Left lung (tissue), 10 donors: ENCODE results near the gene SV2C. TPM values are rescaled to one million over a fixed set of nuclear protein-coding genes. Genes with fewer than 3 reads are reported as not detected.

Experiments
- ATAC-seq: fragments of 200-7000 bp; cut with Tn5 transposase; one replicate; pipeline ENCODE4 v1.9.1; 2020; ENCODE audit warnings: moderate library complexity
- DNase-seq, 4 donors: peaks; one replicate each; pipeline ENCODE4 v3.0.0-alpha.2; 2013 to 2020
- H3K27ac ChIP-seq, 2 donors: fragments of 200-600 bp; sonication (generic) in 1 of 2; one replicate each; pipeline versions ENCODE4 v1.5.0 to v1.8.0; 2020 to 2021
- H3K27me3 ChIP-seq, 2 donors: fragments of 200-600 bp; sonication (generic) in 1 of 2; one replicate each; pipeline versions ENCODE4 v1.5.0 to v1.8.0; 2020 to 2021
- H3K36me3 ChIP-seq, 2 donors: fragments of 200-600 bp; sonication (generic) in 1 of 2; one replicate each; pipeline versions ENCODE4 v1.5.0 to v1.8.0; 2020 to 2021
- H3K4me1 ChIP-seq, 2 donors: fragments of 200-600 bp; one replicate each; pipeline ENCODE4 v1.8.0; 2021
- H3K4me3 ChIP-seq, 2 donors: fragments of 200-600 bp; sonication (generic) in 1 of 2; one replicate each; pipeline versions ENCODE4 v1.5.0 to v1.8.0; 2020 to 2021; ENCODE audit warnings: mild to moderate bottlenecking in 1 of 2
- H3K9me3 ChIP-seq, 2 donors: fragments of 200-600 bp; sonication (generic) in 1 of 2; one replicate each; pipeline versions ENCODE4 v1.5.0 to v1.8.0; 2020 to 2021
- intact Hi-C, 2 donors: fragments of 100-400 bp; cut with DNase I; formaldehyde crosslinking; loops; one replicate each; pipeline versions ENCODE4 v1.11.2 to v1.14.2; 2022
- polyA plus RNA-seq, 6 donors: library from polyadenylated mRNA; unstranded; fragments of 120-200 nt; gene quantifications; one replicate each; pipeline ENCODE4 v1.2.1, GENCODE V29; 2013; ENCODE audit not compliant: insufficient read length in 6 of 6
- total RNA-seq, 2 donors: library from RNA; stranded (reverse); fragmentation: NEBNext Ultra II Directional; extraction: Animal tissue kit (Norgen Biotek cat#: 25700); gene quantifications; one replicate each; pipeline ENCODE4 v1.2.1, GENCODE V29; 2021
- TF ChIP-seq, protein P1 (sequence below), 2 donors: fragments of 200-600 bp; sonication (generic) in 1 of 2; IDR thresholded peaks; one replicate each; pipeline versions ENCODE4 v1.5.0 to v1.8.0; 2021; ENCODE audit warnings: antibody characterized with exemption in 2 of 2
- donor health status: DM: no; HTN: yes; CAD: no.
- donor health status: DM: no; HTN: no; CAD: no.

Gene SV2C
- total and polyA plus RNA-seq, 8 donors, result 0.26 to 0.52 (median 0.37) TPM

GRCh38 chr5:76269259-76269931, 186.2 kb downstream of the SV2C start:
- TF ChIP-seq, protein P1, sequence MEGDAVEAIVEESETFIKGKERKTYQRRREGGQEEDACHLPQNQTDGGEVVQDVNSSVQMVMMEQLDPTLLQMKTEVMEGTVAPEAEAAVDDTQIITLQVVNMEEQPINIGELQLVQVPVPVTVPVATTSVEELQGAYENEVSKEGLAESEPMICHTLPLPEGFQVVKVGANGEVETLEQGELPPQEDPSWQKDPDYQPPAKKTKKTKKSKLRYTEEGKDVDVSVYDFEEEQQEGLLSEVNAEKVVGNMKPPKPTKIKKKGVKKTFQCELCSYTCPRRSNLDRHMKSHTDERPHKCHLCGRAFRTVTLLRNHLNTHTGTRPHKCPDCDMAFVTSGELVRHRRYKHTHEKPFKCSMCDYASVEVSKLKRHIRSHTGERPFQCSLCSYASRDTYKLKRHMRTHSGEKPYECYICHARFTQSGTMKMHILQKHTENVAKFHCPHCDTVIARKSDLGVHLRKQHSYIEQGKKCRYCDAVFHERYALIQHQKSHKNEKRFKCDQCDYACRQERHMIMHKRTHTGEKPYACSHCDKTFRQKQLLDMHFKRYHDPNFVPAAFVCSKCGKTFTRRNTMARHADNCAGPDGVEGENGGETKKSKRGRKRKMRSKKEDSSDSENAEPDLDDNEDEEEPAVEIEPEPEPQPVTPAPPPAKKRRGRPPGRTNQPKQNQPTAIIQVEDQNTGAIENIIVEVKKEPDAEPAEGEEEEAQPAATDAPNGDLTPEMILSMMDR (IDR thresholded peaks at IDR 0.05), result no peak
- H3K27ac ChIP-seq, result no peak overlapping the region
- H3K9me3 ChIP-seq, result no peaks in the 10 kb centered on the region
- ATAC-seq, result no peak
- H3K27me3 ChIP-seq, result no peaks in the 10 kb centered on the region
- DNase-seq, result no peak
- intact Hi-C loops, result no loop called here
- H3K36me3 ChIP-seq, result no peaks in the 10 kb centered on the region
- H3K4me3 ChIP-seq, result no peak overlapping the region
- peaks cover 3 to 8% of the 10 kb centered on the region in 2 donors for H3K4me1 ChIP-seq

DNA sequence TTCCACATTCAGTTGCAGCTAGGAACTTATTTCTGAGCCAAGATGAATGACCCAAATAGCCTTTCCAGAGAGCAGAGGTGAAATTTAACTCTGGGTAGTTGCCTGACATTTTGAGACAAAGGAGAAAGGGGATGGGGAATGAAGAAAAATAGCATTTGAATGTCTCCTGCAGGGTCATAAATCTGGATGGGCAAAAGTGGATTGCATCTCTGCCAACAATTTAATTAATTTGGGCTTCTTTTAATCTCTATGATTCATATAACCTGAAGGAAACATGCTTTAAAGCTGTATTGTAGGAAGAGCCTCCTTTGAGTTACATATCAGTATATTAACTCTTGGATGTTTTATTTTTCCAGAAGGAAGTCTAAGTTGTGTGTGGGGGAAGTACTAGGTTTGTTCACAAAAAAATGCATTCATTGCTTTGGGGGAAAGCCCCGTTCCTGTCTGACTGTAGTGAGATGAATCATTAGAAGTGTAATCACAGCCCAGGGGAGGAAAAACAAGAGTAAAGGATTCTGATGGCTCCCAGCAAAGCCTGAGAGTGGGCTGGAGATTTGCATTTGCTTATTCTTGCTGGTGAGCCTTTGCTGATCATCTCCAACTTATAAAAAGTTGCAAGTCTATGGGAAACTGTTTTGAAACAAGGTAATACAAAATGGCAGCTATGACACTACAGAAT, 186.9 kb downstream of the SV2C start:
- no peak overlapping the region for H3K27ac ChIP-seq
- H3K27me3 ChIP-seq, result no peaks in the 10 kb centered on the region
- intact Hi-C loops, result no loop called here
- DNase-seq (no peak), ATAC-seq (peak; percentile 46)
- H3K4me3 ChIP-seq, result no peak overlapping the region
- H3K36me3 ChIP-seq, result no peaks in the 10 kb centered on the region
- H3K4me1 ChIP-seq, result peaks cover 3 to 8% of the 10 kb centered on the region in 2 donors
- no peaks in the 10 kb centered on the region for H3K9me3 ChIP-seq
- TF ChIP-seq, protein P1 (IDR thresholded peaks at IDR 0.05), result no peak

- no peak for DNase-seq
- Histone ChIP-seq H3K4me1 (peaks cover 3 to 8% of the 10 kb centered on the region in 2 donors), H3K27me3 (no peaks in the 10 kb centered on the region), H3K9me3 (no peaks in the 10 kb centered on the region), H3K4me3 (no peak overlapping the region), H3K36me3 (no peaks in the 10 kb centered on the region), H3K27ac (no peak overlapping the region)
- TF ChIP-seq, protein P1 (IDR thresholded peaks at IDR 0.05), result no peak
- no peak for ATAC-seq
- intact Hi-C loops, result no loop called here
Observed at GRCh38 chr5:76271836-76272235, 188.7 kb downstream of the SV2C start.

GRCh38 chr5:76273206-76273885, 190.2 kb downstream of the SV2C start:
- H3K36me3 ChIP-seq, result no peaks in the 10 kb centered on the region
- no peaks in the 10 kb centered on the region for H3K9me3 ChIP-seq
- H3K27ac ChIP-seq, result no peak overlapping the region
- TF ChIP-seq, protein P1 (IDR thresholded peaks at IDR 0.05), result no peak
- H3K4me1 ChIP-seq, result peaks cover 3 to 8% of the 10 kb centered on the region in 2 donors
- H3K4me3 ChIP-seq, result no peak overlapping the region
- DNase-seq, result peak in 2 of 4 donors; percentile 65 to 68
- no peaks in the 10 kb centered on the region for H3K27me3 ChIP-seq
- intact Hi-C loops, result no loop called here
- peak; percentile 55 for ATAC-seq

DNA sequence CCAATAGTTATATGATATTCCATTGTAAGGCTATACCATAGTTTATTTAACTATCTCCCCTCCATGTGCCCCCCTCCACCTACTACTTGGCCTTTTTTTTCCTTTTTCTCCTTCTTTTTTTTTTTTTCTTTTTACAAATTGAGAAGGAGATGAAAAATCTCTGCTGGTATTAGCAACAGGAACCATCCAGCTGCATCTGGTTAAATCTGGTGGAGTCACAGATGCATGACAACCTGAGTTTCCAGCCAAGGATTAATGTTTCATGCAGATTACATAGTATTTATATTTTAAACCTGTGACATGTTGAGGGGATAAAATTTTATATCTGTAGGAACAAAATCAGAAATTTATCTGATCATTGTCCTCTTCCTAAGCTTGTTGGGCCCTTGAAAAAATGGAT, 191.4 kb downstream of the SV2C start:
- H3K4me3 ChIP-seq, result no peak overlapping the region
- ATAC-seq (no peak), DNase-seq (no peak)
- no peaks in the 10 kb centered on the region for H3K36me3 ChIP-seq
- peaks cover 3 to 8% of the 10 kb centered on the region in 2 donors for H3K4me1 ChIP-seq
- intact Hi-C loops, result no loop called here
- no peaks in the 10 kb centered on the region for H3K9me3 ChIP-seq
- no peak overlapping the region for H3K27ac ChIP-seq
- TF ChIP-seq, protein P1 (IDR thresholded peaks at IDR 0.05), result no peak
- H3K27me3 ChIP-seq, result no peaks in the 10 kb centered on the region
